Retinal pigment epithelial cell (primary cell): Measurements from ENCODE around the gene SH2D2A.

Experiments
- DNase-seq: peaks from one replicate; pipeline ENCODE4 v3.0.0-alpha.2; 2010; ENCODE audit warnings: low read depth
- H3K4me3 ChIP-seq: 2 replicates; pipeline ENCODE4 v1.5.1; 2011; ENCODE audit warnings: mild to moderate bottlenecking, low read length, control low read depth, moderate library complexity
- CTCF ChIP-seq: conservative IDR thresholded peaks from 2 replicates; pipeline ENCODE4 v1.5.1; 2011; ENCODE audit warnings: low read depth, low read length, control low read depth, inconsistent platforms

Gene SH2D2A

GRCh38 chr1:156836892-156837291, 20.2 kb upstream of the SH2D2A start:
- H3K4me3 ChIP-seq: no peak overlapping the region
- no peak for TF ChIP-seq CTCF
- DNase-seq: no peak

- TF ChIP-seq CTCF: no peak
- H3K4me3 ChIP-seq: no peak overlapping the region
- no peak for DNase-seq
These were observed 19.5 kb upstream of the SH2D2A start for GRCh38 chr1:156836041-156836654.

- no peak for DNase-seq
- no peak for TF ChIP-seq CTCF
- H3K4me3 ChIP-seq: no peak overlapping the region
These were observed 17.7 kb upstream of the SH2D2A start for GRCh38 chr1:156834322-156834721.

GRCh38 chr1:156833603-156834002, 17.0 kb upstream of the SH2D2A start:
- DNase-seq: no peak

GRCh38 chr1:156832434-156832833, 15.8 kb upstream of the SH2D2A start:
- no peak overlapping the region for H3K4me3 ChIP-seq
- TF ChIP-seq CTCF: no peak
- no peak for DNase-seq

More at GRCh38 chr1:156833603-156834002, 17.0 kb upstream of the SH2D2A start:
- H3K4me3 ChIP-seq: no peak overlapping the region
- no peak for TF ChIP-seq CTCF

GRCh38 chr1:156828400-156829124, 11.9 kb upstream of the SH2D2A start:
- TF ChIP-seq CTCF: no peak

GRCh38 chr1:156826630-156827029, 10.0 kb upstream of the SH2D2A start:
- no peak overlapping the region for H3K4me3 ChIP-seq
- no peak for DNase-seq

More at GRCh38 chr1:156828400-156829124, 11.9 kb upstream of the SH2D2A start:
- DNase-seq: no peak
- H3K4me3 ChIP-seq: no peak overlapping the region

More at GRCh38 chr1:156826630-156827029, 10.0 kb upstream of the SH2D2A start:
- TF ChIP-seq CTCF: no peak
